GM18520 (cell line): ENCODE measurements around the gene PTPRK.
A peak's percentile ranks its signal among the peaks of the same experiment; 100 is the strongest.

Experiments
- ATAC-seq: cut with Tn5 transposase; IDR thresholded peaks from one replicate; pipeline ENCODE4 v1.9.1; 2021; ENCODE audit not compliant: unreplicated experiment

The PTPRK gene

GRCh38 chr6:128350416-128351254 lies 169.8 kb downstream of the PTPRK start:
- no peak for ATAC-seq

DNA sequence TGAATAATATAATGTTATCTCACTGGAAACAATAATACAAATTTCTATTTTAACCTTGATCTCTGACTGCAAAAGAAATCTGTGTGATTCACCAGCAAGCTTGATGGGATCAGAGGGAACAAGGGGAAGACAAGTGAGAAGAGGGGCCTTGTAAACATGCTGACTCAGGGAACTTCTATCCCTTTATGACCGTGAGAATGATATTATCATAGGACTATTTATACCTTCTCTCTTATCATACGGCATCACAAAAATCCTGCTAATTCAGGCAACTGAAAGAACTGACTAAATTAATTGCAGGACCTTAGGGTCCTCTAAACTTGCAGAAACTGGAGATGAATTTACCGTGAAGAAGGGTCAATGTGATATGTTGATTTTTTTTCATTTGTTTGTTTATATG lies 173.3 kb downstream of the PTPRK start:
- ATAC-seq: no peak

DNA sequence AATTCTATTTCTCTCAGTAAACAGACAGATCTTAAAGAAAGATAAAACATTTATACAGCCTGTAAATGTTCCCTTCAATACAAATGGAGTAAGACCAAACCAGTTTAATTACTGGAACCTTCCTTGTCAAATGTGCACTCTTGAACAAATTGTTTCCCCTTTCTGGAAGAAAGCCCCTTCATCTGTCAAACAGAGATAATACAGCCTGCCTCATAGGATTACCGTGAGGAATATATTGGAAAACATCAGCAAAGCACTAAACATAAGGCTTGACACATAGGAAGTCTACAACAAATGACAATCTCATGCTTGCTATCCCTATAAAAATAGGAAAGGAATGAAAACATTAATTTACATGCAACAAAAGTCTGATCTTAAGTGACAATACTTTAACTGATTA lies 173.8 kb downstream of the PTPRK start:
- no peak for ATAC-seq

- no peak for ATAC-seq
These were observed 175.1 kb downstream of the PTPRK start for GRCh38 chr6:128345278-128345677.

DNA sequence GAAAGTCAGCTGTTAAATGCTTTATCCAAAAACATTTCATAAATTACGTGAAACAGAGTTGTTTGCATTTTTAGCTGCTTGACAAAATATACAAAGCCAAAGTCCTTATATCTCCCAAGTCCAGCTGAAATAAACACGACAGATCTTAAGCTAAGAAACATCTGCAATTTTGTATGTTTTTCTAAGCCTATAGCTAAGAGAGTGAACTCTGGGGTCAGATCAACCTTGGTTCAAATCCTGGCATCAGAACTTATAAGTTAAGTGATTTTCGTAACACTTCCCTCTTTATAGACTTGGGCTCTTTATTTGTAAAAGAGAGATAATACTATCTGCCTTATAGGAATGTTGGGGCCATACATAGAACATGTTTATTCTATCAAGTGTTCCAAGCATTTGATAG lies 176.7 kb downstream of the PTPRK start:
- ATAC-seq: no peak

GRCh38 chr6:128339635-128340450 lies 180.6 kb downstream of the PTPRK start:
- no peak for ATAC-seq

- no peak for ATAC-seq
These were observed 182.8 kb downstream of the PTPRK start for GRCh38 chr6:128337619-128338018.

- ATAC-seq: no peak
These were observed 183.8 kb downstream of the PTPRK start for GRCh38 chr6:128336436-128337095.

DNA sequence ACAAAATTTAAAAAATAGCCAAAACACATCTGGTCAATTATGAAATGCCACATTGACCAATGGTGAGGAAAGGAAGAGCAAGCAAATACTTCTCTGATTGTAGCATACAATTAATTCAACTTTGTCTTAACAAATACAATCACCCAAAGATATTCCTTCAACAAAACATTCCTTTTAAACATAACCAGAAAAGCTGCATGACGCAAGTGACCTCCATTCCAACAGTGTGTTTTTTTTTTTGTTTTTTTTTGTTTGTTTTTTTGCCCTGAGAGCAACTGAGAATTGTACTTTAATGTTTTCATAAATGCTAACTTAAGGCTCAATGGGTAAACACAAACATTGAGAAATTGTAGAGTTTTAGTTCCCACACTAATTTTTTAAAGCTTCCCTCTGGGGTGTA lies 184.4 kb downstream of the PTPRK start:
- no peak for ATAC-seq

DNA sequence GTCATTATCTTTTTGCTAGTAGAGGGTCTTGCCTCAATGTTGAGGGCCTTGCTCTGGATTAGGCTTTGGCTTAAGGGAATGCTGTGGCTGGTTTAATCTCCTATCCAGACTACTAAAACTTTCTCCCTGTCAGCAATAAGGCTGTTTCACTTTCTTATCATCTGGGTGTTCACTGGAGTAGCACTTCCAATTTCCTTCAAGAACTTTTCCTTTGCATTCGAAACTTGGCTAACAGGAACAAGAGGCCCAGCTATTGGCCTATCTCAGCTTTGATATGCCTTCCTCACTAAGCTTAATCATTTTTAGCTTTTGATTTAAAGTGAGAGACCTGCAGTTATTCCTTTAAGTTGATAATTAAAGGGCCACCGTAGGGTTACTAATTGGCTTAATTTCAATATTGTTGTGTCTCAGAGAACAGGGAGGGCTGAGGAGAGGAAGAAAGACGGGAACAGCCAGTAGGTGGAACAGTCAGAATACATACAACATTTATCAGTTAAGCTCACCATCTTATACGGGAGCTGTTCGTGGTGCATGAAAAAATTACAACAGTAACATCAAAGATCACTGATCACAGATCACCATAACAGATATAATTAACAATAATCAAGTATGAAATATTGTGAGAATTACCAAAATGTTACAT lies 186.7 kb downstream of the PTPRK start:
- ATAC-seq: no peak

GRCh38 chr6:128327890-128328289 lies 192.5 kb downstream of the PTPRK start:
- ATAC-seq: peak; percentile 61

DNA sequence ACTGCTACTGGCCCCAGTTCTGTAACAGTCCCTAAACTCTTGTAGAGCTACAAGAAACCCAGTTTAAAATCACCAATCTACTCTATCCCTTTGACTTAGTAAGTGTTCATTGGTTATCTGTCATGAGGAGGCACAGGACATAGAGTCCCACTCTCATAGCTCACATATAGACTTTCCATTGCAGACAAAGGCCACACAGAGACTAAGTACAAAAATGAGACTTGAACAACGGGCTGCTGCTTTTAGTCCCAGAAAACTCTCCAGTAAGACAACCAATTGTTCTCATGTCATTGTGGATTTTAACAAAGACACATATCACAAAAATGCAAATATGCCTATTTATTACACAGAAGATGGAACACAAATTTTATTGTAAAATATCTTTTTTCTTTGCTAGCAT lies 197.4 kb downstream of the PTPRK start:
- ATAC-seq: no peak

- no peak for ATAC-seq
These were observed 200.5 kb downstream of the PTPRK start for GRCh38 chr6:128319946-128320345.

- no peak for ATAC-seq
These were observed 201.2 kb downstream of the PTPRK start for GRCh38 chr6:128319157-128319556.

DNA sequence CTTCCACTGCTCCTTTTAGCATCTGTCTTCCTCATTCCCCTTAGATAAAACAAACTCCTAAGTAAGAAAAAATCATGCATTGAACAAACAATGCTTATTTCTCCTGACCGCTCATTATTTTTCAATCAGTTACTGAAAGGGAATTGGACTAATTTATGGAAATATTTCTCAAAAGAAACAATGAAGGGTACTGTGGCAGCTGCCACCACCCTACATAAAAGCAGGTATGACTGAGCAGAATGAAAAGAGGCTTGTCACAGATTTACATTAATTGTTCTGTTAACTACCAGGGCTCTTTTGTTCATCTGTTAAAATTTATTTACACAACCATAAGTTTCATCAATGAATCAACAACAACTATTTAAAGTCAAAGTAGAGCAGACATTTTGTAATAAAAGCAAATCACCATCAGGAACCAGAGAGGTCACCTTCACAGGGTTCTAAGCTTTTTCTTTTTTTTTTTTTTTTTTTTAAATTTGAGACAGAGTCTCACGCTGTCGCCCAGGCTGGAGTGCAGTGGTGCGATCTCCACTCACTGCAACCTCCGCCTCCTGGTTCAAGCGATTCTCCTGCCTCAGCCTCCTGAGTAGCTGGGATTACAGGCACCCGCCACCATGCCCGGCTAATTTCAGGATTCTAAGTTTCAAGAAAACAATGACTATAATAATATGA lies 204.0 kb downstream of the PTPRK start:
- no peak for ATAC-seq

DNA sequence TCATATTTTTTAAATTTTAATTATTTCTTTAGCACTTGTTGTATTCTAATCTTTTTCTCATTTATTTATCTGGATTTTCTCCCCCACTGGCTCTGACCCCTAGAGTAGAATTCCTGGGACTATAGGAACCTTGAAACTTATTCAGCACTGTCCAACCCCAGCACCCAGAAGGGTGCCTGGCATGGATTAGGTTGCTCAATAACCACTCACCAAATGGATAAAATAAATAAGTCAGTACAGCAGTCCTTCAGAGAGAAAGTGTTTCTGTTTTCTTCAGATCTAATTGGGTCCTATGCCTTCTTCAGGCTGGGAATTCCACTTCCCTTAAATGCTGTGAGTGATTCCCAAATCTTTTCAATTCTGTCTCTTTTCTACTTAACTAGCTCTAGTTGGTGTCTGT lies 206.2 kb downstream of the PTPRK start:
- ATAC-seq: no peak

DNA sequence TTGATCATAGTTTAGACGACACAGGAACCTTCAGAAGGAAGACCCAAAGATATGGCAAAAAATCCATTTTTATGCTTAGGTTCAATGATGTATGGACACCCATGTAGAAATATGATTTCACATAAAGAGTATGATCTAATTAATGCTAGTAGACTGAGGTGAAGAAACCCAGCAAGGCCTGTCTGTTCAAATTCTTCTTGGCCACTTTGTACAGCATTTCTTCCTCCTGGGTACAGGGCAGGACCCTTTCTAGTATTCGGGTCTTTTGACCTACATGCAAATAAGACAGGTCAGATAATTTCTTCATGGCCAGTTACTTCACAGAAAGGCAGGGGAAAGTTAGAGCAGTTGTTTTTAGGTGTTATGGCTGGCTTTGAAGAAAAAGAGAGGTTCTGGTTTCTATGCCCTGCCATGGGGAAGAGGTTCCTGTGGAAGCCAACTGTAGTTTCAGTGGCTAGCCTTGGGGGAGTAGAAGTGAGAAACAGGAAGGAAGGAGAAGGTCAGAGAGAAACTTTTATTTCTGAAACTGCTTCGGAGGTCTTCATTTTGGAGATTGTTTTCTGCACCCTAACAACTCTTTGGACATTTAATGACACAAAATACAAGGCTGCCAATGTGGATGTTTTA lies 208.3 kb downstream of the PTPRK start:
- no peak for ATAC-seq

GRCh38 chr6:128310451-128310850 lies 209.9 kb downstream of the PTPRK start:
- ATAC-seq: no peak

DNA sequence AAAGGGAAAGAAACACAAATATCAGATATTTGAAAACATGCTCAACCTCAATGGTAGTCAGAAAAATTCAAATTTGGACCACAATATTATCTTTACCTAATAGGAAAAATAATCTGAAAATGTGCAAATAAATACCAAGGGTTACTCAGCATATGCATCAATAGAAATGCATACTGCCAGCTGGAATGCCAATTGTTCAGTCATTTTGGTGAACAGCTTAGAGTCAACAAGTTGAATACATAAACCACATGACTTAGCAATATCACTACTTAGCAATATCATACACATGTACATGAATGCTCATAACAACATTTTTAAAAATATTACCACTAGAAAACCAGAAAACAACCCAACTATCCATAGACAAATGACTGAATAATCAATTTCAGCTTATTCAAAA lies 212.7 kb downstream of the PTPRK start:
- ATAC-seq: no peak

DNA sequence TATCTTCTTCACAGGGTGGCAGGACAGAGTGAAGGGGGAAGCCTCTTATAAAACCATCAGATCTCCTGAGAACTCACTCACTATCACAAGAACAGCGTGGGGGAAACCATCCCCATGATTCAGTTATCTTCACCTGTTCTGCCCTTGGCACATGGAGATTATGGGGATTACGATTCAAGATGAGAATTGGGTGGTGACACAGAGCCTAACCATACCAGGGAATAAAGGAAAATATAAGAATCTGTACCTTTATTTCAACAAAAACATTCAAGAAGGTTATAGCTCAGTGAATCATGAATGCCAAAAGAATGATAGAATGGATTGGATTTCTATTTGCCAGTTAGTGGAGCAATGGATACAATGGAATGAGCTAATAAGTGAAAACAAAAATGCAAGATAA lies 214.4 kb downstream of the PTPRK start:
- ATAC-seq: no peak
